Keratinocyte (primary cell): ENCODE data around the gene NUP98.

Source experiments
- EZH2 ChIP-seq: IDR thresholded peaks from one replicate; pipeline ENCODE4 v1.6.1; 2012; ENCODE audit warnings: inconsistent platforms, mild to moderate bottlenecking, low read length, moderate library complexity
- TF ChIP-seq, protein P1 (sequence below), 3 experiments: IDR thresholded peaks in 1 of 3; conservative IDR thresholded peaks in 1 of 3; optimal IDR thresholded peaks in 1 of 3; 2 replicates in 2 of 3; 3 replicates in 1 of 3; pipeline versions ENCODE3 to v1.5.1; 2011; ENCODE audit warnings: low read length in 3 of 3, mild to moderate bottlenecking in 3 of 3, moderate library complexity in 2 of 3, control low read depth in 1 of 3, inconsistent platforms in 1 of 3; ENCODE audit not compliant: insufficient read depth in 2 of 3; ENCODE audit errors: extremely low read depth in 1 of 3

- TF ChIP-seq, protein P1, sequence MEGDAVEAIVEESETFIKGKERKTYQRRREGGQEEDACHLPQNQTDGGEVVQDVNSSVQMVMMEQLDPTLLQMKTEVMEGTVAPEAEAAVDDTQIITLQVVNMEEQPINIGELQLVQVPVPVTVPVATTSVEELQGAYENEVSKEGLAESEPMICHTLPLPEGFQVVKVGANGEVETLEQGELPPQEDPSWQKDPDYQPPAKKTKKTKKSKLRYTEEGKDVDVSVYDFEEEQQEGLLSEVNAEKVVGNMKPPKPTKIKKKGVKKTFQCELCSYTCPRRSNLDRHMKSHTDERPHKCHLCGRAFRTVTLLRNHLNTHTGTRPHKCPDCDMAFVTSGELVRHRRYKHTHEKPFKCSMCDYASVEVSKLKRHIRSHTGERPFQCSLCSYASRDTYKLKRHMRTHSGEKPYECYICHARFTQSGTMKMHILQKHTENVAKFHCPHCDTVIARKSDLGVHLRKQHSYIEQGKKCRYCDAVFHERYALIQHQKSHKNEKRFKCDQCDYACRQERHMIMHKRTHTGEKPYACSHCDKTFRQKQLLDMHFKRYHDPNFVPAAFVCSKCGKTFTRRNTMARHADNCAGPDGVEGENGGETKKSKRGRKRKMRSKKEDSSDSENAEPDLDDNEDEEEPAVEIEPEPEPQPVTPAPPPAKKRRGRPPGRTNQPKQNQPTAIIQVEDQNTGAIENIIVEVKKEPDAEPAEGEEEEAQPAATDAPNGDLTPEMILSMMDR (optimal IDR thresholded peaks at IDR 0.05 in 1 of 3, IDR thresholded peaks at IDR 0.05 in 1 of 3, conservative IDR thresholded peaks at IDR 0.05 in 1 of 3; ENCODE audit: extremely low read depth in 1 of 3, insufficient read depth in 2 of 3, low read length in 3 of 3) = no peak
- no peak for TF ChIP-seq EZH2
Measured at GRCh38 chr11:3662856-3663255, 134.5 kb downstream of the NUP98 start.
